ENCODE data around the gene PRRC2B. TPM values are rescaled to one million over a fixed set of nuclear protein-coding genes. Genes with fewer than 3 reads are reported as not detected.

PRRC2B gene
- total RNA-seq, 4 donors from 2014 or later: 73.7 to 171 (median 98.9) TPM

DNA sequence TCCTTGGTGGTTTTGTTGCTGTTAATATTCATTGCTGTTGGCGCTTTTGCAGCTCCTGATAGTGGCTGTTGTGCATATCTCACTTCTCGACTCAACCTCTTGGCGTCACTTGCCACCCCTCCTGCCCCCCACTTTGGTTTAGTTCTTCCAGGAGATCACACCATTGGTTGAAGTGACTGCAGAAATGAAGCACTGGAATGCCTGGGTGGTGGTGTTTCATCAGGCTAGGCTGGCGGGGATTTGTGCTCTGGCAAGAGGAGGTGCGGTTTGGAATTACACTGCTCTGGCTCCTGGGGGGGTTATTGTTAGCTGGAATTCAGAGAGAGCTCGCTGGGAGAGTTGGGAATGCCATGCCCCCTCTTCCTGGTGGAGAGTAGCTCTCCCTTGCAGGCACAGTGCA is 11.5 kb downstream of the PRRC2B start:
- Histone ChIP-seq H3K9me3 (no peaks in the 10 kb centered on the region), H3K27me3 (no peaks in the 10 kb centered on the region), H3K4me1 (peaks cover 59 to 99% (median 78%) of the 10 kb centered on the region in 4 donors), H3K27ac (peak overlapping the region; percentile 80 to 99 (median 82)), H3K36me3 (no peaks in the 10 kb centered on the region), H3K4me3 (no peak overlapping the region)
- intact Hi-C loops (cut with DNase I; ENCODE audit: low total_unique reads) (no loop called here), in situ Hi-C loops (cut with MboI; ENCODE audit: low pct_ligation_motif_present in 1 of 4, low pct_unique_long_range_greater_than_20kb in 1 of 4, low sequenced_read_pairs in 3 of 4) (no loop called here)
- DNase-seq: no peak
- WGBS, 2 donors (ENCODE audit: low coverage in 1 of 2): 60% methylated on average over 6 of the region's 6 CpGs; no CpG with 5 or more reads in 1 of the 2 donors
- TF ChIP-seq EP300 (IDR thresholded peaks at IDR 0.05; ENCODE audit: low read depth): no peak
- no peak for TF ChIP-seq POLR2A (IDR thresholded peaks at IDR 0.05)
- TF ChIP-seq, protein P1, sequence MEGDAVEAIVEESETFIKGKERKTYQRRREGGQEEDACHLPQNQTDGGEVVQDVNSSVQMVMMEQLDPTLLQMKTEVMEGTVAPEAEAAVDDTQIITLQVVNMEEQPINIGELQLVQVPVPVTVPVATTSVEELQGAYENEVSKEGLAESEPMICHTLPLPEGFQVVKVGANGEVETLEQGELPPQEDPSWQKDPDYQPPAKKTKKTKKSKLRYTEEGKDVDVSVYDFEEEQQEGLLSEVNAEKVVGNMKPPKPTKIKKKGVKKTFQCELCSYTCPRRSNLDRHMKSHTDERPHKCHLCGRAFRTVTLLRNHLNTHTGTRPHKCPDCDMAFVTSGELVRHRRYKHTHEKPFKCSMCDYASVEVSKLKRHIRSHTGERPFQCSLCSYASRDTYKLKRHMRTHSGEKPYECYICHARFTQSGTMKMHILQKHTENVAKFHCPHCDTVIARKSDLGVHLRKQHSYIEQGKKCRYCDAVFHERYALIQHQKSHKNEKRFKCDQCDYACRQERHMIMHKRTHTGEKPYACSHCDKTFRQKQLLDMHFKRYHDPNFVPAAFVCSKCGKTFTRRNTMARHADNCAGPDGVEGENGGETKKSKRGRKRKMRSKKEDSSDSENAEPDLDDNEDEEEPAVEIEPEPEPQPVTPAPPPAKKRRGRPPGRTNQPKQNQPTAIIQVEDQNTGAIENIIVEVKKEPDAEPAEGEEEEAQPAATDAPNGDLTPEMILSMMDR (IDR thresholded peaks at IDR 0.05): no peak
- TF ChIP-seq POLR2AphosphoS5 (IDR thresholded peaks at IDR 0.05): no peak

DNA sequence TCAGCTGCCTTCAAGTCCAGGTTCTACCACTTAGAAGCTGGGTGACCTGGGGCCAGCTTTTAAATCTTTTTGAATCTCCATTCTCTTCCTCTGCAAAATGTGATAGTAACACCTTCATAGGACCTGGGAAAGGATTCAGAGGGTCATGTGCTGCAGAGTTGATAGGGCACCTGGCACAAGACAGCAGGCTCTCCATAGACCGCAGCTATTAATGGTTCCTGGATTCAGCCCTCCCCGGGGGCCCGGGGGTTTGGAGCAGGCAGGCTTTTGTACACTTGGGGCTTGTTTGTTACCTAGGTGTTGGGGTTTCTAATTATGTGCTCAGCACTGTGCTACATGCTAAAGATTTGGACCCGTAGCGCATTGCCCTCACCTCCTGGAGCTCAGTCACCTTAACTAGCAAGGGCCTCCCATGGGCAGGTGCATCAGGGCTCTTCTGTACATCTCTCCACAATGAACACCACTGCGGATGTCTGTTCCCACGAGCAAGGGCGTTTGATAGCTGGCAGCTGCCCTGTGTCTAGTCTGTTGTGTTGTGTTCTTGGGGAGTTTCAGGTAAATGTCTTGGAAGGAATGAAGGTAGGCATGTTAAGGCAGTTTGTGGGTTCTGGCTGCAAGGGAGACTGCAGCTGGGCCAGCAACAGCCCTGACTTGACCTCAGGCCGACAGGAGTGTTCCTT is 12.1 kb downstream of the PRRC2B start:
- H3K4me1 ChIP-seq: peaks cover 60 to 100% (median 78%) of the 10 kb centered on the region in 4 donors
- in situ Hi-C loops (cut with MboI; ENCODE audit: low pct_ligation_motif_present in 1 of 4, low pct_unique_long_range_greater_than_20kb in 1 of 4, low sequenced_read_pairs in 3 of 4) (no loop called here), intact Hi-C loops (cut with DNase I; ENCODE audit: low total_unique reads) (no loop called here)
- no peaks in the 10 kb centered on the region for H3K36me3 ChIP-seq
- H3K27me3 ChIP-seq: no peaks in the 10 kb centered on the region
- peak overlapping the region in 1 of 4 donors; percentile 19 for H3K4me3 ChIP-seq
- TF ChIP-seq EP300 (IDR thresholded peaks at IDR 0.05; ENCODE audit: low read depth) (no peak), POLR2A (IDR thresholded peaks at IDR 0.05) (no peak), POLR2AphosphoS5 (IDR thresholded peaks at IDR 0.05) (no peak)
- TF ChIP-seq, protein P1 (IDR thresholded peaks at IDR 0.05): no peak
- DNase-seq: no peak
- no peaks in the 10 kb centered on the region for H3K9me3 ChIP-seq
- 41% methylated on average over 8 of the region's 9 CpGs; no CpG with 5 or more reads in 1 of the 2 donors for WGBS, 2 donors (ENCODE audit: low coverage in 1 of 2)
- peak overlapping the region; percentile 80 to 99 (median 82) for H3K27ac ChIP-seq

DNA sequence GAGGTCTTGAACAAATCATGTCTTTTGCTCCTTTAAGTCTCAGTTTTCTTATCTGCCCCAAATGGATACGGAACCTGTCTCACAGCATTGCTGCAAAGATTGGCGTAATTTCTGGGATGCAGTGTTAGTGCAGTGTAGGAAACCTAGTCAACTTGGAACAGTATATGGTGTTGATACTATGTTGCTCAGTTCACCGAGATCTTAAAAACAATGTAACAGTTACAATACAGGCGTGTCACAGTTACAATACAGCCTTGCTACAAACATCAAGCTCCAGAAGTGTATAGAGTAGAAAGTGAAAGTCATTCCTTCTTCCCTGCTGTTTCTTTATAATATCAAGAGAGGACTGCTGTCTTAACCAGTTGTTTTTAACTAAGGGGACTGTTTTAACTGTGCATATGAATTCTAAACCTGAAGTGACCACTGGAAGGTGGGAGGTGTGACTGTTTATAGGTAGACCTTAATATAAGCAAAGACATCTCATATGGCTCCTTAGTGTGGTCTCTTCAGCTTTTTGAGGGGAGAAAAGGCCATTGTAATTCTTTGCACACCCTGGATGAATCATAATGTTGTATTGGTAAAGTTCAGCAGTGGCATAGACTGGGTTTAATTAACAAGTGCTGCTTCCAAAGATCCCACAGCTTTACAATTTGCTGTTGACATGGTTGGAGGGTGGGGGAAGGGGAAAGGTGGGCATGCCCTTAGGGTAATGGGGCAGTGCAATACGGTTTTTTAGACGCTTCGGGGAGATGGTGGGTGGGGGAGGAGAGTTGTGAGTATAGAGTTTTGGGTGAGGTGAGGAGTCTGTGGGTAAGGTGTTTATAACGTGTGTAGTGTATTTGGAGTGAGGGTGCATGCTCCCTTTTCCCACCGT is 12.9 kb downstream of the PRRC2B start:
- Histone ChIP-seq H3K27ac (peak overlapping the region; percentile 80 to 99 (median 82)), H3K4me1 (peaks cover 56 to 97% (median 75%) of the 10 kb centered on the region in 4 donors), H3K36me3 (no peaks in the 10 kb centered on the region), H3K4me3 (peak overlapping the region in 1 of 4 donors; percentile 19), H3K9me3 (no peaks in the 10 kb centered on the region), H3K27me3 (no peaks in the 10 kb centered on the region)
- DNase-seq: no peak
- intact Hi-C loops (cut with DNase I; ENCODE audit: low total_unique reads): no loop called here
- 33 to 40% methylated on average over 5 to 9 of the region's 9 CpGs for WGBS, 2 donors (ENCODE audit: low coverage in 1 of 2)
- in situ Hi-C loops (cut with MboI; ENCODE audit: low pct_ligation_motif_present in 1 of 4, low pct_unique_long_range_greater_than_20kb in 1 of 4, low sequenced_read_pairs in 3 of 4): no loop called here
- TF ChIP-seq POLR2AphosphoS5 (IDR thresholded peaks at IDR 0.05) (no peak), POLR2A (IDR thresholded peaks at IDR 0.05) (no peak), EP300 (IDR thresholded peaks at IDR 0.05; ENCODE audit: low read depth) (no peak)
- TF ChIP-seq, protein P1 (IDR thresholded peaks at IDR 0.05): no peak

DNA sequence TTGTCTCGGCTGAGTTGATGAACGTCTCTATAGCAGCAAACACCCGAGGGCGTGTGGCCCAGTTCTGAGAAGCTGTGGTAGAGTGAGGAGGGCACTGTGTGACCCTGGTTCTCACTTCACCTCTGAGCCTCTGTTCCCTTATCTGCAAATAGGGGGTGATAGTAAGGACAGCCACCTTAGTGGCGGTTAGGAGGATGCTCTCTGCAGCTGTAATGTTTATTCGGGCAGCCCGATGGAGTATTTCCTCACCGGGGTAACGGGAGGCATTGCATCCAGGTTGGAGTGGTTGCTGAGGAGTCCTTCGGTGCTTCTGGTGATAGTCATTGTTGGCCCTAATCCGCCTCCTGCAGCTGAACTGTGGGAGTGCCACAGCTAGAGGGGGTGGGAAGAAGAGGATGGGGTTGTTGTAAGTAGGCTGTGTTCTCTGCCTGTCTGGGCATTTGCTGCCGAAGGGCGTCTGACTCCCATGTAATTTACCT is 13.9 kb downstream of the PRRC2B start:
- DNase-seq: peak; percentile 34
- in situ Hi-C loops (cut with MboI; ENCODE audit: low pct_ligation_motif_present in 1 of 4, low pct_unique_long_range_greater_than_20kb in 1 of 4, low sequenced_read_pairs in 3 of 4) (no loop called here), intact Hi-C loops (cut with DNase I; ENCODE audit: low total_unique reads) (no loop called here)
- H3K27ac ChIP-seq: peak overlapping the region; percentile 80 to 99 (median 82)
- peak overlapping the region in 1 of 4 donors; percentile 19 for H3K4me3 ChIP-seq
- H3K36me3 ChIP-seq: no peaks in the 10 kb centered on the region
- no peak for TF ChIP-seq POLR2A (IDR thresholded peaks at IDR 0.05)
- TF ChIP-seq, protein P1 (IDR thresholded peaks at IDR 0.05): peak; percentile 22 to 43 (median 24)
- H3K27me3 ChIP-seq: no peaks in the 10 kb centered on the region
- H3K9me3 ChIP-seq: no peaks in the 10 kb centered on the region
- H3K4me1 ChIP-seq: peaks cover 54 to 97% (median 71%) of the 10 kb centered on the region in 4 donors
- 43% methylated on average over 13 of the region's 13 CpGs; no CpG with 5 or more reads in 1 of the 2 donors for WGBS, 2 donors (ENCODE audit: low coverage in 1 of 2)

Measured in transverse colon (tissue), 4 donors.